Liver (tissue), 9 donors: ENCODE results near the gene AMDHD1. TPM values are rescaled to one million over a fixed set of nuclear protein-coding genes. Genes with fewer than 3 reads are reported as not detected.

Experiments
- DNase-seq: peaks from one replicate; pipeline ENCODE4 v3.0.0-alpha.2; 2017; ENCODE audit warnings: low spot score
- H3K27ac ChIP-seq, 2 donors: one replicate each; pipeline ENCODE4 v1.7.0; 2013; ENCODE audit warnings: inconsistent platforms in 2 of 2, low read length in 2 of 2, control low read depth in 1 of 2, low read depth in 1 of 2, mild to moderate bottlenecking in 1 of 2
- H3K27me3 ChIP-seq, 4 donors: one replicate each; pipeline versions ENCODE4 v1.6.1 to v1.7.0; 2013; ENCODE audit warnings: low read length in 3 of 4, inconsistent platforms in 1 of 4, mild to moderate bottlenecking in 1 of 4, moderate library complexity in 1 of 4; ENCODE audit not compliant: control insufficient read depth in 4 of 4, insufficient read depth in 4 of 4
- H3K36me3 ChIP-seq, 4 donors: one replicate each; pipeline versions ENCODE4 v1.6.1 to v1.7.0; 2013; ENCODE audit warnings: low read length in 3 of 4, mild to moderate bottlenecking in 3 of 4, low read depth in 1 of 4, moderate library complexity in 1 of 4; ENCODE audit not compliant: control insufficient read depth in 4 of 4, insufficient read depth in 3 of 4
- H3K4me1 ChIP-seq, 4 donors: one replicate each; pipeline versions ENCODE4 v1.6.1 to v1.7.0; 2013; ENCODE audit warnings: low read length in 3 of 4, mild to moderate bottlenecking in 3 of 4, moderate library complexity in 1 of 4; ENCODE audit not compliant: control insufficient read depth in 4 of 4, insufficient read depth in 4 of 4
- H3K4me3 ChIP-seq, 3 donors: one replicate each; pipeline versions ENCODE4 v1.6.1 to v1.7.0; 2013; ENCODE audit warnings: low read length in 3 of 3, control low read depth in 1 of 3, low read depth in 1 of 3, mild to moderate bottlenecking in 1 of 3
- H3K9ac ChIP-seq, 2 donors: one replicate each; pipeline ENCODE4 v1.7.0; 2013; ENCODE audit warnings: low read length in 2 of 2, mild to moderate bottlenecking in 2 of 2, moderate library complexity in 2 of 2, control low read depth in 1 of 2, low read depth in 1 of 2
- H3K9me3 ChIP-seq, 4 donors: one replicate each; pipeline versions ENCODE4 v1.6.1 to v1.7.0; 2013; ENCODE audit warnings: low read length in 3 of 4; ENCODE audit not compliant: control insufficient read depth in 4 of 4
- ATF3 ChIP-seq: IDR thresholded peaks from 2 replicates; pipeline ENCODE4 v1.6.1; 2016; ENCODE audit warnings: antibody characterized with exemption
- GABPA ChIP-seq, 2 donors: IDR thresholded peaks in 1 of 2; conservative IDR thresholded peaks in 1 of 2; 2 replicates each; pipeline ENCODE4 v1.6.1; 2016; ENCODE audit warnings: antibody characterized with exemption in 2 of 2, mild to moderate bottlenecking in 1 of 2, moderate library complexity in 1 of 2
- HNF4A ChIP-seq, 2 donors: conservative IDR thresholded peaks; 2 replicates each; pipeline ENCODE4 v1.6.1; 2016; ENCODE audit warnings: antibody characterized with exemption in 2 of 2, mild to moderate bottlenecking in 2 of 2
- HNF4G ChIP-seq: IDR thresholded peaks from 2 replicates; pipeline ENCODE4 v1.6.1; 2016; ENCODE audit warnings: antibody characterized with exemption
- NR2F2 ChIP-seq: IDR thresholded peaks from 2 replicates; pipeline ENCODE4 v1.6.1; 2016; ENCODE audit warnings: antibody characterized with exemption
- RAD21 ChIP-seq, 2 donors: IDR thresholded peaks; 2 replicates each; pipeline ENCODE4 v1.6.1; 2016; ENCODE audit warnings: antibody characterized with exemption in 2 of 2, mild to moderate bottlenecking in 2 of 2
- SP1 ChIP-seq: IDR thresholded peaks from 2 replicates; pipeline ENCODE4 v1.6.1; 2018; ENCODE audit warnings: antibody characterized with exemption, mild to moderate bottlenecking
- WGBS: extraction: QIAGEN DNeasy Blood & Tissue Kit; methylation state at CpG from one replicate; pipeline ENCODE4 v1.1.7; 2013; 5-methylcytosine and 5-hydroxymethylcytosine counted together
- polyA plus RNA-seq, 2 donors: library from polyadenylated mRNA; stranded (reverse) in 1 of 2; unstranded in 1 of 2; fragments of 200-250 nt in 1 of 2; fragments of >200 nt in 1 of 2; fragmentation: Nextera tagmentation in 1 of 2; extraction: Ambion mirVana in 1 of 2; gene quantifications; one replicate each; pipeline versions ENCODE4 v1.2.1 to v1.2.3, GENCODE V29; 2013 to 2015
- total RNA-seq, 2 donors: library from RNA; depleted of rRNA; stranded (reverse); fragments of >200 nt; gene quantifications; one replicate each; pipeline ENCODE4 v1.2.3, GENCODE V29; 2014
- TF ChIP-seq, protein P1 (sequence below): IDR thresholded peaks from 2 replicates; pipeline ENCODE4 v1.6.1; 2016; ENCODE audit warnings: antibody characterized with exemption, mild to moderate bottlenecking
- TF ChIP-seq, protein P2 (sequence below): IDR thresholded peaks from 2 replicates; pipeline ENCODE4 v1.6.1; 2016; ENCODE audit warnings: antibody characterized with exemption
- donor health status: healthy.
- donor health status: healthy.
- donor health status: healthy.
- donor health status: healthy.
- donor health status: healthy.

Gene AMDHD1
- total and polyA plus RNA-seq, 4 donors: 50.3 to 124 (median 80.7) TPM

DNA sequence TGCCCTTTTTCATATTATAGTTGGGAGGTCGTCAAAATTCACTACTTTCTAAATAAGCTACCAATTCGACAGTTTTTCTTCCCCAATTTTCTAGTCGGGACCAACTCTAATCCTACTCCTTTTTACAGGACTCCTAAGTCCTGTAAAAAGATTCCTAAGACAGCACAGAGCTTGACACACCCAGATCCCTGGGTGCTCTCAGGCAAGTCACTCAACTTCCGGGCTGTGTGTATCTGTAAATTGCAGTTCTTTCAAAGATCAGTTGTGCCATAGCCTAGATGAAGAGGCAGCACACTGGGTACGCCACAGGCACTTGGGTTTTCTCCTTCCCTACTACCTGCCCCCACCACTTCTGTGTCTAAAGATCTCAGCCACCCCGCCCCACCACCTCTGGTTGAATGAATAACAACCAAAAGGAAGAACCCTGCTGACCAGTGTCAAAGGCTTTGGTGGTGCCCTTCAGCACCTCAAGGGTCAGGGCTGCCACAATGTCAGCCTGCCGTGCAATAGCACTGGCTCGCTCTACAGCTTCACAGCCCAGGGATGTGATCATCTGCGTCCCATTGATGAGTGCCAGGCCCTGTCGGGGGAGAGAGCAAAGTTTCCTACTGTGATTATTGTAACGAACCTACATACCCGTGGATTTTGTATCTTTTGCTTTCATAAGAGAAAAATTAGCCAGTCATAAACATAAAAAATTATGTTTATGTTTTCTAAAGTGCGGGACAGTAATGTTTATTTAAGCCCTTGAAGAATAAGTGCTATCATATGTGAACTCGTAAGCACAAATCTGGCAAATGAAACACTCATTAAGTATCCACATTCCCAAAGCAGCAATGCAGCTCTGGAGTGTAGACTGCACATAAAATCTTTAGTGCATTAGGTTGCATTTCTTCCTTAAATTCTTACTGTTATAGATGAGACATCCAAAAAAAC is 43.8 kb downstream of the AMDHD1 start:
- Histone ChIP-seq H3K9me3 (no peaks in the 10 kb centered on the region), H3K4me3 (no peak overlapping the region), H3K9ac (no peak overlapping the region), H3K27me3 (no peaks in the 10 kb centered on the region), H3K36me3 (peaks cover 0 to 56% (median 38%) of the 10 kb centered on the region in 4 donors), H3K4me1 (peaks cover 0 to 12% (median 9%) of the 10 kb centered on the region in 4 donors), H3K27ac (no peak overlapping the region)
- TF ChIP-seq, protein P1, sequence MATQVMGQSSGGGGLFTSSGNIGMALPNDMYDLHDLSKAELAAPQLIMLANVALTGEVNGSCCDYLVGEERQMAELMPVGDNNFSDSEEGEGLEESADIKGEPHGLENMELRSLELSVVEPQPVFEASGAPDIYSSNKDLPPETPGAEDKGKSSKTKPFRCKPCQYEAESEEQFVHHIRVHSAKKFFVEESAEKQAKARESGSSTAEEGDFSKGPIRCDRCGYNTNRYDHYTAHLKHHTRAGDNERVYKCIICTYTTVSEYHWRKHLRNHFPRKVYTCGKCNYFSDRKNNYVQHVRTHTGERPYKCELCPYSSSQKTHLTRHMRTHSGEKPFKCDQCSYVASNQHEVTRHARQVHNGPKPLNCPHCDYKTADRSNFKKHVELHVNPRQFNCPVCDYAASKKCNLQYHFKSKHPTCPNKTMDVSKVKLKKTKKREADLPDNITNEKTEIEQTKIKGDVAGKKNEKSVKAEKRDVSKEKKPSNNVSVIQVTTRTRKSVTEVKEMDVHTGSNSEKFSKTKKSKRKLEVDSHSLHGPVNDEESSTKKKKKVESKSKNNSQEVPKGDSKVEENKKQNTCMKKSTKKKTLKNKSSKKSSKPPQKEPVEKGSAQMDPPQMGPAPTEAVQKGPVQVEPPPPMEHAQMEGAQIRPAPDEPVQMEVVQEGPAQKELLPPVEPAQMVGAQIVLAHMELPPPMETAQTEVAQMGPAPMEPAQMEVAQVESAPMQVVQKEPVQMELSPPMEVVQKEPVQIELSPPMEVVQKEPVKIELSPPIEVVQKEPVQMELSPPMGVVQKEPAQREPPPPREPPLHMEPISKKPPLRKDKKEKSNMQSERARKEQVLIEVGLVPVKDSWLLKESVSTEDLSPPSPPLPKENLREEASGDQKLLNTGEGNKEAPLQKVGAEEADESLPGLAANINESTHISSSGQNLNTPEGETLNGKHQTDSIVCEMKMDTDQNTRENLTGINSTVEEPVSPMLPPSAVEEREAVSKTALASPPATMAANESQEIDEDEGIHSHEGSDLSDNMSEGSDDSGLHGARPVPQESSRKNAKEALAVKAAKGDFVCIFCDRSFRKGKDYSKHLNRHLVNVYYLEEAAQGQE: no peak
- no peak for TF ChIP-seq SP1
- no peak for TF ChIP-seq HNF4G
- TF ChIP-seq RAD21 (IDR thresholded peaks at IDR 0.05): no peak
- no peak for DNase-seq
- 84% methylated on average over 14 of the region's 14 CpGs for WGBS

DNA sequence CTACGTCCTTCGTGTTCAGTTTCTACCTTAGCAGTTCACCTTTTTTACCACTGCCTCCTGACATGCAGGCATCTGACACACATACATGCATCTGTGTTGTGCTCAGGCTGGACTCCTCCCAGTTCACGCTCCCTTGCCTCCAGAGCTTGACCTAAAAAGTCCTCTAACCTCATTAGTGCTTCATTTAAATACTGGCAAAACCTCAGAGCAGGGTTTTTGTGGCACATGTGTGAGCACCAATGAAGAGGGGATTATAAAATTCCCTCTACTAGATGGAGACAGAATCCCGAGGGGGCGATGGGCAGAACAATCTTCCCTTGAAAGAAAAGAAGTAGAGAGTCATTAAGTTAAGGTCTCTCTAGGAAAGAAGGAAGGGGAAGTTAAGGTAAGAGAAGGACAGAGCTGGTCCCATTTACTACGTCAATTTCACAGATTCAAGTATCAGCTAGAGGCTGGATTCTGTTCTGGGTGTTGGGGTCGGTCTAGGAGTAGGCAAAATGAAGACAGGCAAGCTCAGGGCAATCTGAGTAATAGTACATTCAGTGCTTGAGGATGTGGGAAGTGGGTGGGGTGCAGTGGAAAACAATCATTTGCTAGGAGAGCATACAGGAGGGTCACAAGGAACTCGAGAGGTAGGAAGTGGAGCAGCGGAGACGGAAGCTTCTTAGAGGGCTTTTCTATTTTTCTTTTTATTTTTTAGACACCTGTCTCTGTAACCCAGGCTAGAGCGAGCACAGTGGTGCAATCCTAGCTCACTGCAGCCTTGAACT is 45.6 kb downstream of the AMDHD1 start:
- H3K36me3 ChIP-seq: peaks cover 0 to 58% (median 40%) of the 10 kb centered on the region in 4 donors
- DNase-seq: no peak

GRCh38 chr12:95989504-95990123 is 46.5 kb downstream of the AMDHD1 start:
- no peak overlapping the region for H3K9ac ChIP-seq
- DNase-seq: no peak
- no peak overlapping the region for H3K4me3 ChIP-seq
- H3K36me3 ChIP-seq: peaks cover 0 to 61% (median 35%) of the 10 kb centered on the region in 4 donors
- peaks cover 0 to 6% (median 3%) of the 10 kb centered on the region in 4 donors for H3K4me1 ChIP-seq
- no peak overlapping the region for H3K27ac ChIP-seq
- 74% methylated on average over 4 of the region's 4 CpGs for WGBS
- H3K27me3 ChIP-seq: no peaks in the 10 kb centered on the region
- H3K9me3 ChIP-seq: no peaks in the 10 kb centered on the region
- TF ChIP-seq GABPA (IDR thresholded peaks at IDR 0.05 in 1 of 2, conservative IDR thresholded peaks at IDR 0.05 in 1 of 2) (no peak), NR2F2 (peak; percentile 30)

More for the DNA sequence above, 45.6 kb downstream of the AMDHD1 start:
- Histone ChIP-seq H3K4me1 (peaks cover 0 to 11% (median 7%) of the 10 kb centered on the region in 4 donors), H3K9me3 (no peaks in the 10 kb centered on the region), H3K27me3 (no peaks in the 10 kb centered on the region), H3K27ac (no peak overlapping the region), H3K9ac (no peak overlapping the region), H3K4me3 (no peak overlapping the region)
- TF ChIP-seq ATF3: no peak
- no peak for TF ChIP-seq GABPA (IDR thresholded peaks at IDR 0.05 in 1 of 2, conservative IDR thresholded peaks at IDR 0.05 in 1 of 2)
- TF ChIP-seq, protein P2, sequence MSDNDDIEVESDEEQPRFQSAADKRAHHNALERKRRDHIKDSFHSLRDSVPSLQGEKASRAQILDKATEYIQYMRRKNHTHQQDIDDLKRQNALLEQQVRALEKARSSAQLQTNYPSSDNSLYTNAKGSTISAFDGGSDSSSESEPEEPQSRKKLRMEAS: no peak
- no peak for TF ChIP-seq HNF4A (conservative IDR thresholded peaks at IDR 0.05)
- 79% methylated on average over 11 of the region's 11 CpGs for WGBS
